Activated CD8-positive, alpha-beta memory T cell treated with anti-CD3 and anti-CD28 coated beads for 4 hours (primary cell): Measurements from ENCODE around the gene PGS1.

Experiments
- DNase-seq, 2 donors: peaks; one replicate each; pipeline ENCODE4 v3.0.0-alpha.2; 2020; ENCODE audit warnings: low read depth in 2 of 2

PGS1 gene

GRCh38 chr17:78427140-78427539, 48.7 kb downstream of the PGS1 start:
- no peak for DNase-seq

- no peak for DNase-seq
These were observed 49.7 kb downstream of the PGS1 start for GRCh38 chr17:78428025-78428575.

- DNase-seq, result no peak
These were observed 50.6 kb downstream of the PGS1 start for GRCh38 chr17:78428836-78429617.

- DNase-seq, result no peak
These were observed 51.2 kb downstream of the PGS1 start for GRCh38 chr17:78429618-78429995.

GRCh38 chr17:78430892-78431691, 52.6 kb downstream of the PGS1 start:
- DNase-seq, result no peak

GRCh38 chr17:78431692-78431958, 53.2 kb downstream of the PGS1 start:
- no peak for DNase-seq

- DNase-seq, result no peak
These were observed 54.0 kb downstream of the PGS1 start for GRCh38 chr17:78432226-78433012.

- no peak for DNase-seq
These were observed 54.7 kb downstream of the PGS1 start for GRCh38 chr17:78433013-78433727.

GRCh38 chr17:78433780-78434335, 55.4 kb downstream of the PGS1 start:
- no peak for DNase-seq

GRCh38 chr17:78434455-78435329, 56.2 kb downstream of the PGS1 start:
- DNase-seq, result no peak

GRCh38 chr17:78435330-78436005, 57.0 kb downstream of the PGS1 start:
- DNase-seq, result no peak

GRCh38 chr17:78437508-78438169, 59.2 kb downstream of the PGS1 start:
- DNase-seq, result no peak

GRCh38 chr17:78438271-78438691, 59.8 kb downstream of the PGS1 start:
- no peak for DNase-seq

GRCh38 chr17:78438694-78439325, 60.4 kb downstream of the PGS1 start:
- DNase-seq, result no peak

GRCh38 chr17:78441271-78441971, 63.0 kb downstream of the PGS1 start:
- DNase-seq, result no peak

GRCh38 chr17:78442648-78443218, 64.3 kb downstream of the PGS1 start:
- DNase-seq, result peak in 1 of 2 donors; percentile 6

GRCh38 chr17:78444392-78444791, 65.9 kb downstream of the PGS1 start:
- DNase-seq, result no peak

- no peak for DNase-seq
These were observed 68.4 kb downstream of the PGS1 start for GRCh38 chr17:78446833-78447232.
